ENCODE results near the gene ALDH1A1. TPM values are rescaled to one million over a fixed set of nuclear protein-coding genes. Genes with fewer than 3 reads are reported as not detected.

ALDH1A1 gene
- total RNA-seq, 1 experiment from 2014 or later, result 17.7 TPM

- intact Hi-C loops (cut with micrococcal nuclease; ENCODE audit: unreplicated experiment), result no loop called here
- no peak for DNase-seq
- TF ChIP-seq CTCF (IDR thresholded peaks at IDR 0.05; ENCODE audit: unreplicated experiment), result no peak
- H3K36me3 Mint-ChIP-seq (ENCODE audit: insufficient read depth, unreplicated experiment), result peaks cover 5% of the 10 kb centered on the region
- no TSS peak for BruUV-seq (replicated peaks)
- no peak overlapping the region for H3K27ac Mint-ChIP-seq (ENCODE audit: unreplicated experiment)
- no peak overlapping the region for H3K4me3 Mint-ChIP-seq (ENCODE audit: low read depth, unreplicated experiment)
- CTCF ChIA-PET, result no interaction called here
- H3K27me3 Mint-ChIP-seq (ENCODE audit: unreplicated experiment), result no peaks in the 10 kb centered on the region
- no peaks in the 10 kb centered on the region for H3K9me3 Mint-ChIP-seq (ENCODE audit: low read depth, unreplicated experiment)
- H3K4me1 Mint-ChIP-seq (ENCODE audit: low read depth, unreplicated experiment), result no peaks in the 10 kb centered on the region
Observed at GRCh38 chr9:72928042-72928507, 24.8 kb downstream of the ALDH1A1 start.

GRCh38 chr9:72926506-72926905 lies 26.3 kb downstream of the ALDH1A1 start:
- CTCF ChIA-PET, result no interaction called here
- no peak for TF ChIP-seq CTCF (IDR thresholded peaks at IDR 0.05; ENCODE audit: unreplicated experiment)
- no TSS peak for BruUV-seq (replicated peaks)
- Mint-ChIP-seq H3K4me3 (ENCODE audit: low read depth, unreplicated experiment) (no peak overlapping the region), H3K27ac (ENCODE audit: unreplicated experiment) (no peak overlapping the region), H3K36me3 (ENCODE audit: insufficient read depth, unreplicated experiment) (peaks cover 5% of the 10 kb centered on the region), H3K4me1 (ENCODE audit: low read depth, unreplicated experiment) (no peaks in the 10 kb centered on the region), H3K27me3 (ENCODE audit: unreplicated experiment) (no peaks in the 10 kb centered on the region), H3K9me3 (ENCODE audit: low read depth, unreplicated experiment) (no peaks in the 10 kb centered on the region)
- intact Hi-C loops (cut with micrococcal nuclease; ENCODE audit: unreplicated experiment), result no loop called here
- no peak for DNase-seq

- no TSS peak for BruUV-seq (replicated peaks)
- intact Hi-C loops (cut with micrococcal nuclease; ENCODE audit: unreplicated experiment), result no loop called here
- H3K4me1 Mint-ChIP-seq (ENCODE audit: low read depth, unreplicated experiment), result no peaks in the 10 kb centered on the region
- peak overlapping the region; percentile 88 for H3K27ac Mint-ChIP-seq (ENCODE audit: unreplicated experiment)
- no peaks in the 10 kb centered on the region for H3K9me3 Mint-ChIP-seq (ENCODE audit: low read depth, unreplicated experiment)
- H3K36me3 Mint-ChIP-seq (ENCODE audit: insufficient read depth, unreplicated experiment), result peaks cover 5% of the 10 kb centered on the region
- no peak for TF ChIP-seq CTCF (IDR thresholded peaks at IDR 0.05; ENCODE audit: unreplicated experiment)
- H3K27me3 Mint-ChIP-seq (ENCODE audit: unreplicated experiment), result no peaks in the 10 kb centered on the region
- CTCF ChIA-PET, result no interaction called here
- DNase-seq, result no peak
- H3K4me3 Mint-ChIP-seq (ENCODE audit: low read depth, unreplicated experiment), result no peak overlapping the region
Observed at GRCh38 chr9:72925891-72926290, 27.0 kb downstream of the ALDH1A1 start.

GRCh38 chr9:72925126-72925789 lies 27.6 kb downstream of the ALDH1A1 start:
- CTCF ChIA-PET, result no interaction called here
- no peak for TF ChIP-seq CTCF (IDR thresholded peaks at IDR 0.05; ENCODE audit: unreplicated experiment)
- intact Hi-C loops (cut with micrococcal nuclease; ENCODE audit: unreplicated experiment), result no loop called here
- Mint-ChIP-seq H3K4me3 (ENCODE audit: low read depth, unreplicated experiment) (no peak overlapping the region), H3K27ac (ENCODE audit: unreplicated experiment) (peak overlapping the region; percentile 88), H3K4me1 (ENCODE audit: low read depth, unreplicated experiment) (no peaks in the 10 kb centered on the region), H3K36me3 (ENCODE audit: insufficient read depth, unreplicated experiment) (peaks cover 5% of the 10 kb centered on the region), H3K27me3 (ENCODE audit: unreplicated experiment) (no peaks in the 10 kb centered on the region), H3K9me3 (ENCODE audit: low read depth, unreplicated experiment) (no peaks in the 10 kb centered on the region)
- BruUV-seq (replicated peaks), result no TSS peak
- peak; percentile 15 for DNase-seq
